Naive thymus-derived CD8-positive, alpha-beta T cell (primary cell): Measurements from ENCODE around the gene VPS52. TPM values are rescaled to one million over a fixed set of nuclear protein-coding genes. Genes with fewer than 3 reads are reported as not detected.
"Not testable (repeated sequence)": the region's sequence is repeated elsewhere in the genome, so short reads cannot be mapped to it uniquely, and the experiment has no call there.

Experiments
- ATAC-seq, 2 donors: fragments of 150-1000 bp; cut with Tn5 transposase in 1 of 2; sonication (Bioruptor Pico), chemical (Tn5 transposase) in 1 of 2; 1 replicate in 1 of 2; 2 replicates in 1 of 2; pipeline ENCODE4 v1.10.0; 2021; ENCODE audit warnings: mild to moderate bottlenecking in 2 of 2, moderate library complexity in 2 of 2
- POLR2A ChIA-PET: fragments of 350-600 bp; sonication (Branson Sonifier 250); formaldehyde crosslinking; loops from one replicate; lab custom pipeline; 2021; ENCODE audit warnings: antibody characterized with exemption; lab: Charles Lee
- DNase-seq, 10 donors: peaks; one replicate each; pipeline versions ENCODE4 v3.0.0 to v3.0.0-alpha.2; 2020 to 2022
- H3K27ac Mint-ChIP-seq, 10 donors: one replicate each; pipeline ENCODE4 v1.8.0; 2020 to 2022; ENCODE audit warnings: mild to moderate bottlenecking in 10 of 10, mixed read lengths in 10 of 10, moderate library complexity in 4 of 10, inconsistent platforms in 1 of 10
- H3K27me3 Mint-ChIP-seq, 5 donors: one replicate each; pipeline ENCODE4 v1.8.0; 2021 to 2022; ENCODE audit warnings: mixed read lengths in 5 of 5
- H3K36me3 Mint-ChIP-seq, 3 donors: one replicate each; pipeline ENCODE4 v1.8.0; 2020 to 2022; ENCODE audit warnings: mixed read lengths in 3 of 3, mild to moderate bottlenecking in 2 of 3, inconsistent platforms in 1 of 3
- H3K4me1 Mint-ChIP-seq, 4 donors: one replicate each; pipeline ENCODE4 v1.8.0; 2021 to 2022; ENCODE audit warnings: mixed read lengths in 4 of 4
- H3K4me3 Mint-ChIP-seq, 10 donors: one replicate each; pipeline ENCODE4 v1.8.0; 2020 to 2022; ENCODE audit warnings: mild to moderate bottlenecking in 10 of 10, mixed read lengths in 10 of 10, moderate library complexity in 6 of 10, inconsistent platforms in 1 of 10
- H3K9me3 Mint-ChIP-seq, 9 donors: one replicate each; pipeline ENCODE4 v1.8.0; 2020 to 2022; ENCODE audit warnings: mixed read lengths in 9 of 9, mild to moderate bottlenecking in 3 of 9, inconsistent platforms in 1 of 9, moderate library complexity in 1 of 9
- polyA plus RNA-seq, 3 donors: library from polyadenylated mRNA; unstranded; fragments of 300-500 nt; fragmentation: Illumina TruSeq; gene quantifications; one replicate each; pipeline ENCODE4 v1.2.3, GENCODE V29; 2021
- total RNA-seq, 8 experiments: library from RNA in 2 of 8; stranded (reverse) in 2 of 8; gene quantifications; one replicate each; pipeline ENCODE4 v1.2.3 and lab custom pipeline; 2021 to 2026

VPS52 gene
- total and polyA plus RNA-seq, 5 experiments from 2014 or later, result 9.3 to 116 (median 19.3) TPM

DNA sequence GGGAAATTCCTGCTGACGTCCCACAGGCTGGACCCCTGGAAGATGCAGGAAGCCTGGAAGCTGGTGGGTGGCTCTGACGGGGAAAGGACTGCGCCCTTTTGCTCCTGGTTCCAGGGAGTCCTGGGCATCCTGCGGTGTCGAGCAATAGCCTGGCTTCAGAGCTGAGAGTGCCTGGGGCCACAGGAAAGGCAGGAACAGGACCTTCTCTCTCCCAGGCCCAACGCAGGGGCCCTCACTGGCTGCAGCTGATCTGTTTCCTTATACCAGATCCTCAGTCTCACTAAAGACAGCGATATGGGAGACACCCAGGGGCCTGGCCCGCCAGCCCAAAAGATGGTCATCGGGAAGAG lies 6.7 kb upstream of the VPS52 start:
- no peaks in the 10 kb centered on the region for H3K9me3 Mint-ChIP-seq
- peaks cover 0 to 63% (median 2%) of the 10 kb centered on the region in 3 donors for H3K36me3 Mint-ChIP-seq
- peaks cover 24 to 68% (median 64%) of the 10 kb centered on the region in 4 donors for H3K4me1 Mint-ChIP-seq
- H3K27me3 Mint-ChIP-seq, result no peaks in the 10 kb centered on the region
- POLR2A ChIA-PET, result interaction anchor here (0.9 to 5.1 kb wide), 14 partner anchors 11 to 306 kb away, joined by 3 to 128 read pairs (median 13); partner anchors contain the start of genes CUTA, PFDN6, PHF1 and RGL2
- no peak for DNase-seq
- H3K4me3 Mint-ChIP-seq, result peak overlapping the region; percentile 88 to 96 (median 92)
- ATAC-seq, result no peak
- peak overlapping the region; percentile 8 to 97 (median 90) for H3K27ac Mint-ChIP-seq

DNA sequence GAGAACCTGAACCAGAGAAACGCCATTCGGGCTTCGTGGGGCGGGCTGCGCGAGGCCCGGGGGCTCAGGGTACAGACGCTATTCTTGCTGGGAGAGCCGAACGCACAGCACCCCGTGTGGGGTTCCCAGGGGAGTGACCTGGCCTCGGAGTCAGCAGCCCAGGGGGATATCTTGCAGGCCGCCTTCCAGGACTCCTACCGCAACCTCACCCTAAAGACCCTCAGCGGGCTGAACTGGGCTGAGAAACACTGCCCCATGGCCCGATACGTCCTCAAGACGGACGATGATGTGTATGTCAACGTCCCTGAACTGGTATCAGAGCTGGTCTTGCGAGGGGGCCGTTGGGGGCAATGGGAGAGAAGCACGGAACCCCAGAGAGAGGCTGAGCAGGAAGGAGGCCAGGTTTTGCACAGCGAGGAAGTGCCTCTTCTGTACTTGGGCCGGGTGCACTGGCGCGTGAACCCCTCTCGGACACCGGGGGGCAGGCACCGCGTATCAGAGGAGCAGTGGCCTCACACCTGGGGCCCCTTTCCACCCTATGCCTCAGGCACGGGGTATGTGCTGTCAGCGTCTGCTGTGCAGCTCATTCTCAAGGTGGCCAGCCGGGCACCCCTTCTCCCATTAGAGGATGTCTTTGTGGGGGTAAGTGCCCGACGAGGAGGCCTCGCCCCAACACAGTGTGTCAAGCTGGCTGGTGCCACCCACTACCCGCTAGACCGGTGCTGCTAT lies 6.2 kb upstream of the VPS52 start:
- POLR2A ChIA-PET, result interaction anchor here (0.9 to 5.1 kb wide), 26 partner anchors 9 to 433 kb away, joined by 3 to 128 read pairs (median 8); partner anchors contain the start of genes CUTA, PFDN6, PHF1 and PSMB9
- Mint-ChIP-seq H3K4me3 (peak overlapping the region; percentile 88 to 96 (median 92)), H3K36me3 (peaks cover 0 to 66% (median 2%) of the 10 kb centered on the region in 3 donors), H3K27ac (peak overlapping the region; percentile 72 to 97 (median 94)), H3K9me3 (no peaks in the 10 kb centered on the region), H3K4me1 (peaks cover 29 to 73% (median 70%) of the 10 kb centered on the region in 4 donors), H3K27me3 (no peaks in the 10 kb centered on the region)
- ATAC-seq, result peak; percentile 50 to 51
- DNase-seq, result peak in 4 of 10 donors; percentile 18 to 34 (median 30)

GRCh38 chr6:33276864-33277662 lies 5.4 kb upstream of the VPS52 start, which contains the start of gene B3GALT4:
Gene B3GALT4, plus strand, starts transcription at chr6:33277123. Its CDS starts 297 bp downstream, at chr6:33277420.
- Mint-ChIP-seq H3K27ac (peak within 1 kb of the TSS; percentile 72 to 97 (median 94)), H3K4me1 (peaks cover 34 to 80% (median 77%) of the 10 kb centered on the region in 4 donors), H3K36me3 (peaks cover 0 to 66% (median 2%) of the 10 kb centered on the region in 3 donors), H3K4me3 (peak within 1 kb of the TSS; percentile 88 to 96 (median 92)), H3K27me3 (no peaks in the 10 kb centered on the region), H3K9me3 (no peaks in the 10 kb centered on the region)
- ATAC-seq (peak; percentile 72 to 76), DNase-seq (peak; percentile 37 to 78 (median 64))
- POLR2A ChIA-PET, result interaction anchor here (0.6 to 5.1 kb wide), 29 partner anchors 8 to 432 kb away, joined by 3 to 128 read pairs (median 6); partner anchors contain the start of genes CUTA, PFDN6, PHF1 and PSMB9

- ATAC-seq (no peak), DNase-seq (no peak)
- POLR2A ChIA-PET, result interaction anchor here (0.6 to 5.1 kb wide), 21 partner anchors 8 to 431 kb away, joined by 3 to 128 read pairs (median 9); partner anchors contain the start of genes CUTA, PFDN6, PHF1 and PSMB9
- H3K9me3 Mint-ChIP-seq, result no peaks in the 10 kb centered on the region
- H3K27me3 Mint-ChIP-seq, result no peaks in the 10 kb centered on the region
- H3K4me3 Mint-ChIP-seq, result peak overlapping the region; percentile 78 to 92 (median 85)
- peak overlapping the region in 9 of 10 donors; percentile 85 to 96 (median 90) for H3K27ac Mint-ChIP-seq
- peaks cover 34 to 83% (median 79%) of the 10 kb centered on the region in 4 donors for H3K4me1 Mint-ChIP-seq
- peaks cover 0 to 63% (median 2%) of the 10 kb centered on the region in 3 donors for H3K36me3 Mint-ChIP-seq
Observed at GRCh38 chr6:33276581-33276863, 4.8 kb upstream of the VPS52 start.

DNA sequence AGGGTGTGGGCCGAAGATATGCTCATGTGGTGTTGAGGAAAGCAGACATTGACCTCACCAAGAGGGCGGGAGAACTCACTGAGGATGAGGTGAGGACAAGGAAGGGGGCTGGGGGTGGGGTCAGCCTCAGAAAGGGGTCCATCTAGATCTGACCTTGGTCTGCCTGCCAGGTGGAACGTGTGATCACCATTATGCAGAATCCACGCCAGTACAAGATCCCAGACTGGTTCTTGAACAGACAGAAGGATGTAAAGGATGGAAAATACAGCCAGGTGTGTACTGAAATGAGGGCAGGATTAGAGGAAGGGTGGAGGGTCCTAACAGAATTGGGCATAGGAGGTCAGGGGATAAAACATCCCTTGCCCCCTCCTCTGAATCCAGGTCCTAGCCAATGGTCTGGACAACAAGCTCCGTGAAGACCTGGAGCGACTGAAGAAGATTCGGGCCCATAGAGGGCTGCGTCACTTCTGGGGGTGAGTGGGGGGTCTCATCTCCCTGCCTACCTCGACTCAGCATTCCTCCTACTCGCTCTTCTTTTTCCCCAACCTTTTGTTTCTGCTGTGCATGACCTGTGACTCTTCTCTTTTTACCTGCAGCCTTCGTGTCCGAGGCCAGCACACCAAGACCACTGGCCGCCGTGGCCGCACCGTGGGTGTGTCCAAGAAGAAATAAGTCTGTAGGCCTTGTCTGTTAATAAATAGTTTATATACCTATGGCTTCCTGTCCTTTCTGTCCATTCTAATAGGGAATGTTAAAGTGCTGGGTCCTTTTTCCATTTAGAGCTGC lies 4.3 kb upstream of the VPS52 start:
- DNase-seq, ATAC-seq: not testable (repeated sequence)
- H3K36me3 Mint-ChIP-seq, result peaks cover 0 to 61% (median 2%) of the 10 kb centered on the region in 3 donors

GRCh38 chr6:33273924-33274902 lies 2.5 kb upstream of the VPS52 start:
- no peaks in the 10 kb centered on the region for H3K27me3 Mint-ChIP-seq
- POLR2A ChIA-PET, result interaction anchor here (1.1 kb wide), 1 partner anchor 25 kb away, joined by 3 read pairs; the partner anchor contains the start of gene RGL2
- peak overlapping the region; percentile 25 to 100 (median 98) for H3K27ac Mint-ChIP-seq
- no peak for DNase-seq
- peak overlapping the region; percentile 50 to 99 (median 96) for H3K4me3 Mint-ChIP-seq
- peaks cover 0 to 57% (median 4%) of the 10 kb centered on the region in 3 donors for H3K36me3 Mint-ChIP-seq
- ATAC-seq, result no peak
- H3K4me1 Mint-ChIP-seq, result peaks cover 39 to 88% (median 79%) of the 10 kb centered on the region in 4 donors
- no peaks in the 10 kb centered on the region for H3K9me3 Mint-ChIP-seq

More for the DNA sequence above, 4.3 kb upstream of the VPS52 start:
- not testable (repeated sequence) for H3K27me3 Mint-ChIP-seq, H3K9me3 Mint-ChIP-seq
- POLR2A ChIA-PET, result interaction anchor here (1.2 to 5.1 kb wide), 12 partner anchors 7 to 304 kb away, joined by 4 to 128 read pairs (median 13); partner anchors contain the start of genes PFDN6, RGL2, RING1 and TAPBP
- peak overlapping the region; percentile 78 to 92 (median 85) for H3K4me3 Mint-ChIP-seq
- peaks cover 34 to 85% (median 80%) of the 10 kb centered on the region in 4 donors for H3K4me1 Mint-ChIP-seq
- H3K27ac Mint-ChIP-seq, result peak overlapping the region in 9 of 10 donors; percentile 85 to 96 (median 90)

DNA sequence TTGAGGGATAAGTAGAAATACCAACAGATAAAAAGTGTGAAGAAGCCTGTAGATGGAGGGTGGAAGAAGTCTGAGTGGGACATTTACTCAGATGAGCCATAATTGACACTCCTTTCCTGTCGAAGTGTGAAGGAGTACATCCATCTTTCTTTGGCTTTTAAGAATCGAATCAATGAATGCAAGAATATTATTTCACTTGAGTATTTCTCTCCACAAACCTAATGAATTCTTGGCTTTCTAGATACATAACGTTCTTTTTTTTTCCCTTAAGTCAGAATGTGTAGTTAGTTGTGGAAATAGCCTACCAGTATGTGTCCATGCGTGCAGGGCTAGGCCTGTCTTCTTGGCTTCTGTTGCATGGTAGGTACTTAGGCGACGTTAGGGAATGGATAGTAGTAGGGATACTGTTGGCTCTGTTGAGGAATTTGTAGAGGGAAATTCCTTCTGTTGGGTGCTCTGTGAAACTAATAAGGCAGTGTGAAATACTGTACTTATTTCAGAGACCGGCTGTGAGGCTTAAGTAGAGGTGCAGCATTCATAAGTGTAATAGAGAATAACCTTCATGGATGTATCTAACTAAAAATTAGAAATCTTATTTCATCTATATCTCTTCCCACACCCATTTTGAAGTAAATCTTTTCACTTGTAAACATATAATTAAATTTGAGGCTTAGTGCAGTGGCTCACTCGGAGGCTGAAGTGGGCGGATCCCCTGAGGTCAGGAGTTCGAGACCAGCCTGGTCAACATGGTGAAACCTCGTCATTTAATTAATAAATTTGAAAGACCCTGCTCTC lies 1.6 kb upstream of the VPS52 start:
- Mint-ChIP-seq H3K9me3 (no peaks in the 10 kb centered on the region), H3K36me3 (peaks cover 0 to 59% (median 4%) of the 10 kb centered on the region in 3 donors), H3K4me3 (peak overlapping the region; percentile 92 to 99 (median 96)), H3K4me1 (peaks cover 36 to 82% (median 75%) of the 10 kb centered on the region in 4 donors), H3K27me3 (no peaks in the 10 kb centered on the region), H3K27ac (peak overlapping the region; percentile 99 to 100 (median 99))
- no peak for ATAC-seq
- POLR2A ChIA-PET, result interaction anchor here (1.1 to 5.4 kb wide), 8 partner anchors 9 to 157 kb away, joined by 3 to 93 read pairs (median 44); partner anchors contain the start of genes PFDN6, RGL2, WDR46 and ZBTB22
- DNase-seq, result no peak

DNA sequence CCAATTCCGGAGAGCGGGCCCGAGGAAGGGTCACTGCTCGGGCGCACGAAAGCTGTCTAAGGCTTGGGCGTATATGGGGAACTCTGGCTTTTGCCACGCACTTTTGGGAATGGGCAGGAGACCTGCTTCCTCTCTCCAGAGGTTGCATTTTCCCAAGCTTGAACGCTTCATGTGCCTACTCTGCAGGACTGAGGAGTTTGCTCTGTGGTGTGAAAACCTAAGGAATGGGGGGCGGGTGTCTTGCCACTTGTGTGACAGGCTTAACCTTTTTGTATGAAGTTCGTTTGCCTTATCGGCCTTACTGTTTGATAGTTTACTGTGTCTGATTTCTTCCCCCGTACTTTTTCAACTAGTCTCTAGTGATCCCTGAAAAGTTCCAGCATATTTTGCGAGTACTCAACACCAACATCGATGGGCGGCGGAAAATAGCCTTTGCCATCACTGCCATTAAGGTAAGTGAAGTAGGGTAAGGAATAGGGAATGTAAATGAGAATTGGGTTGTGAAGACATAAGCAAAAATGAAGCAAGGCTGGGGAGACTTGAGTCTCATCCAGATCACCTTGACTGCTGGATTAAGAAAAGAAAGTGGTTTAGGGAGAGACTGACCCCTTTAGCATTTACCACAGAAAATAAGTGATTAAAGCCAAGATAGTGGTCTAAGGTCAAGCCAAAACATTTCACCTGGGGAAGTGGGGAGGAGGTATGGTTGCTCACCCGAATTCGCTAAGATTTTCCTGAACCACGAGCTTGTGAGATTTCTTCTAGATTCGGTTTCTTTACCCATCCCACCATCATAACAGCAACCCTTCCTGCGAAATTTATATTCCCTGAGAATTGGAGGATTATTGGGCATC lies 826 bp upstream of the VPS52 start:
- ATAC-seq, result peak; percentile 1 to 8
- H3K27ac Mint-ChIP-seq, result peak overlapping the region; percentile 99 to 100 (median 99)
- no peak for DNase-seq
- H3K4me3 Mint-ChIP-seq, result peak overlapping the region; percentile 92 to 99 (median 96)
- no peaks in the 10 kb centered on the region for H3K27me3 Mint-ChIP-seq
- peaks cover 35 to 75% (median 73%) of the 10 kb centered on the region in 4 donors for H3K4me1 Mint-ChIP-seq
- H3K9me3 Mint-ChIP-seq, result no peaks in the 10 kb centered on the region
- peaks cover 0 to 63% (median 8%) of the 10 kb centered on the region in 3 donors for H3K36me3 Mint-ChIP-seq
- POLR2A ChIA-PET, result interaction anchor here (0.8 to 5.4 kb wide), 30 partner anchors 10 to 427 kb away, joined by 3 to 93 read pairs (median 7); partner anchors contain the start of genes CUTA, PFDN6, RGL2 and RING1

DNA sequence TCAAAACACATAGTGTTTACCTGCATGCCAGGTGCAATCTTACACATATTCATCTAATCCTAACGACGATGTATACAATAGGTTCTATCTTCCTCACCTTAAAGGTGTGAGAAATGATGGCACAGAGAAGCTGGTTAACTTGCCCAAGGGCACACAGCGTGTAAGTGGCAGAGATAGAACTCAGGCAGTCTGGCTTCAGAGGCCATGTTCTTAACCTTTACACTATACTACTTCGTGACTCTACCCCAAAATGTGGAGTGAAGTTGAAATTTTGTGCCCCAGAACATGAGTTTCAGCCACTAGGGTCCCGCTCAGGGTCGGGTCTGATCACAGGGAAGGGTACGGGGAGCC lies 584 bp downstream of the VPS52 start:
- peak overlapping the region; percentile 92 to 99 (median 96) for H3K4me3 Mint-ChIP-seq
- H3K9me3 Mint-ChIP-seq, result no peaks in the 10 kb centered on the region
- DNase-seq (no peak), ATAC-seq (peak; percentile 38 to 52)
- peaks cover 3 to 70% (median 13%) of the 10 kb centered on the region in 3 donors for H3K36me3 Mint-ChIP-seq
- H3K27me3 Mint-ChIP-seq, result no peaks in the 10 kb centered on the region
- POLR2A ChIA-PET, result interaction anchor here (0.6 to 5.4 kb wide), 34 partner anchors 8 to 1607 kb away, joined by 3 to 93 read pairs (median 7); partner anchors contain the start of genes CUTA, HSD17B8, PFDN6 and RGL2
- peaks cover 29 to 65% (median 64%) of the 10 kb centered on the region in 4 donors for H3K4me1 Mint-ChIP-seq
- peak overlapping the region; percentile 99 to 100 (median 99) for H3K27ac Mint-ChIP-seq
